Rectal smooth muscle tissue (tissue), 1 donor: ENCODE data around the gene CHCHD6.

ENCODE experiments used
- H3K27ac ChIP-seq: one replicate; pipeline ENCODE4 v1.7.0; 2013; ENCODE audit warnings: low read depth, low read length, inconsistent platforms
- H3K27me3 ChIP-seq: one replicate; pipeline ENCODE4 v1.7.0; 2013; ENCODE audit warnings: low read length; ENCODE audit not compliant: control insufficient read depth, insufficient read depth
- H3K36me3 ChIP-seq: one replicate; pipeline ENCODE4 v1.7.0; 2013; ENCODE audit warnings: low read length; ENCODE audit not compliant: control insufficient read depth, insufficient read depth
- H3K4me1 ChIP-seq: one replicate; pipeline ENCODE4 v1.7.0; 2013; ENCODE audit warnings: low read length; ENCODE audit not compliant: control insufficient read depth, insufficient read depth
- H3K4me3 ChIP-seq: one replicate; pipeline ENCODE4 v1.7.0; 2013; ENCODE audit warnings: low read length
- H3K9ac ChIP-seq: one replicate; pipeline ENCODE4 v1.7.0; 2013; ENCODE audit warnings: low read length

Gene CHCHD6

GRCh38 chr3:126959136-126959920, 255.3 kb downstream of the CHCHD6 start:
- no peak overlapping the region for H3K9ac ChIP-seq
- no peaks in the 10 kb centered on the region for H3K36me3 ChIP-seq
- no peaks in the 10 kb centered on the region for H3K27me3 ChIP-seq
- no peaks in the 10 kb centered on the region for H3K4me1 ChIP-seq
- no peak overlapping the region for H3K4me3 ChIP-seq
- no peak overlapping the region for H3K27ac ChIP-seq

- H3K27ac ChIP-seq, result no peak overlapping the region
- no peaks in the 10 kb centered on the region for H3K27me3 ChIP-seq
- H3K36me3 ChIP-seq, result no peaks in the 10 kb centered on the region
- H3K4me1 ChIP-seq, result no peaks in the 10 kb centered on the region
- no peak overlapping the region for H3K9ac ChIP-seq
- no peak overlapping the region for H3K4me3 ChIP-seq
Measured at GRCh38 chr3:126959921-126960603, 256.0 kb downstream of the CHCHD6 start.

GRCh38 chr3:126960604-126960995, 256.6 kb downstream of the CHCHD6 start:
- H3K4me1 ChIP-seq, result no peaks in the 10 kb centered on the region
- no peaks in the 10 kb centered on the region for H3K36me3 ChIP-seq
- H3K27ac ChIP-seq, result no peak overlapping the region
- no peak overlapping the region for H3K9ac ChIP-seq
- H3K4me3 ChIP-seq, result no peak overlapping the region
- H3K27me3 ChIP-seq, result no peaks in the 10 kb centered on the region

- H3K4me3 ChIP-seq, result no peak overlapping the region
- H3K27ac ChIP-seq, result no peak overlapping the region
- no peaks in the 10 kb centered on the region for H3K4me1 ChIP-seq
- H3K9ac ChIP-seq, result no peak overlapping the region
- H3K36me3 ChIP-seq, result no peaks in the 10 kb centered on the region
- no peaks in the 10 kb centered on the region for H3K27me3 ChIP-seq
Measured at GRCh38 chr3:126961191-126961790, 257.3 kb downstream of the CHCHD6 start.

GRCh38 chr3:126961791-126962461, 257.9 kb downstream of the CHCHD6 start:
- no peak overlapping the region for H3K4me3 ChIP-seq
- no peaks in the 10 kb centered on the region for H3K27me3 ChIP-seq
- H3K36me3 ChIP-seq, result no peaks in the 10 kb centered on the region
- H3K9ac ChIP-seq, result no peak overlapping the region
- H3K27ac ChIP-seq, result no peak overlapping the region
- H3K4me1 ChIP-seq, result no peaks in the 10 kb centered on the region

GRCh38 chr3:126962756-126963155, 258.7 kb downstream of the CHCHD6 start:
- Histone ChIP-seq H3K36me3 (no peaks in the 10 kb centered on the region), H3K4me3 (no peak overlapping the region), H3K4me1 (no peaks in the 10 kb centered on the region), H3K27ac (no peak overlapping the region), H3K9ac (no peak overlapping the region), H3K27me3 (no peaks in the 10 kb centered on the region)

- H3K27ac ChIP-seq, result no peak overlapping the region
- H3K9ac ChIP-seq, result no peak overlapping the region
- H3K27me3 ChIP-seq, result no peaks in the 10 kb centered on the region
- no peaks in the 10 kb centered on the region for H3K36me3 ChIP-seq
- H3K4me3 ChIP-seq, result no peak overlapping the region
- no peaks in the 10 kb centered on the region for H3K4me1 ChIP-seq
Measured at GRCh38 chr3:126963261-126964190, 259.5 kb downstream of the CHCHD6 start.

GRCh38 chr3:126964261-126964660, 260.2 kb downstream of the CHCHD6 start:
- Histone ChIP-seq H3K4me1 (no peaks in the 10 kb centered on the region), H3K27ac (no peak overlapping the region), H3K4me3 (no peak overlapping the region), H3K36me3 (no peaks in the 10 kb centered on the region), H3K27me3 (no peaks in the 10 kb centered on the region), H3K9ac (no peak overlapping the region)

- Histone ChIP-seq H3K36me3 (no peaks in the 10 kb centered on the region), H3K27ac (no peak overlapping the region), H3K4me3 (no peak overlapping the region), H3K4me1 (no peaks in the 10 kb centered on the region), H3K27me3 (no peaks in the 10 kb centered on the region), H3K9ac (no peak overlapping the region)
Measured at GRCh38 chr3:126964950-126965349, 260.9 kb downstream of the CHCHD6 start.

GRCh38 chr3:126965526-126966080, 261.6 kb downstream of the CHCHD6 start:
- H3K36me3 ChIP-seq, result no peaks in the 10 kb centered on the region
- no peak overlapping the region for H3K4me3 ChIP-seq
- H3K27me3 ChIP-seq, result no peaks in the 10 kb centered on the region
- no peak overlapping the region for H3K27ac ChIP-seq
- H3K9ac ChIP-seq, result no peak overlapping the region
- H3K4me1 ChIP-seq, result no peaks in the 10 kb centered on the region

- H3K36me3 ChIP-seq, result no peaks in the 10 kb centered on the region
- H3K9ac ChIP-seq, result no peak overlapping the region
- H3K4me1 ChIP-seq, result no peaks in the 10 kb centered on the region
- no peaks in the 10 kb centered on the region for H3K27me3 ChIP-seq
- no peak overlapping the region for H3K27ac ChIP-seq
- no peak overlapping the region for H3K4me3 ChIP-seq
Measured at GRCh38 chr3:126967386-126967785, 263.3 kb downstream of the CHCHD6 start.
